ENCODE results near the gene UBE3D.
"Not testable (repeated sequence)": the region's sequence is repeated elsewhere in the genome, so short reads cannot be mapped to it uniquely, and the experiment has no call there.

The UBE3D gene

GRCh38 chr6:82906951-82907350 is 158.7 kb downstream of the UBE3D start:
- DNase-seq, result no peak

- DNase-seq, result no peak
Measured at GRCh38 chr6:82906489-82906888, 159.2 kb downstream of the UBE3D start.

DNA sequence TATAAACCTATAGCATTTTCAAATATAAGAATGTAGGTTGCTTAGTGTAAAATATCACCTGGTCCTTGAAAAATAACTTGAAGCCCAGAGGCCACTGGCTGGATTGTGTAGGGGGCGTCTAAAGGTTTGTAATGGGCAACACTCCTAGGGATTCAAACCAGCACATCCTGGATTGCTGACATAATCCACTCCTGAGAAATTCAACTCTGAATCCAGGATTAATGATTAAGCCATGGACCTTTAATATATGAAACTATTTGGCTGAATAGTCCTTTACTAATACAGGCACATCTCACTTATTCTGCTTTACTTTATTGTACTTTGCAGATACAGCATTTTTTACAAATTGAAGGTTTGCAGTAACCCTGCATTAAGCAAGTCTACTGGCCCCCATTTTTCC is 160.8 kb downstream of the UBE3D start:
- no peak for DNase-seq

DNA sequence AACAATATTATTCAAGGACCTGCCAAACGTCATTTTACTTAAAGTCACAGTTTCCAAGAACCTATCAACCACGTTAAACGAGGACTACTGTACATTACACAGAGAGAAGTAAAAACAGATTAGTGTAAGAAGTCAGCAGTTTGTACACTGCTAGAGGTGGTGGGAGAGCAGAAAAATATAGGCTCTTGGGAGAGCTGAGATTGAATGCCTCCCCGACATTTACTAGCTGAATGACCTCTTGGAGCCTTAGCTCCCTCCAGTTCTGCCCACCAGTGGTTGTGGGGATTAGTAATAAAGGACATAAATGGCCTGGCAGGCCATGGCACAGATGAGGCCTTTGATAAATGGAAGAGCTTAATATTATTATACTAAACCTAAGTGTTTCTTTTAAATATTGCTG is 161.4 kb downstream of the UBE3D start:
- no peak for DNase-seq

- DNase-seq, result no peak
Measured at GRCh38 chr6:82902290-82902689, 163.4 kb downstream of the UBE3D start.

- no peak for DNase-seq
Measured at GRCh38 chr6:82894653-82895259, 170.9 kb downstream of the UBE3D start.

DNA sequence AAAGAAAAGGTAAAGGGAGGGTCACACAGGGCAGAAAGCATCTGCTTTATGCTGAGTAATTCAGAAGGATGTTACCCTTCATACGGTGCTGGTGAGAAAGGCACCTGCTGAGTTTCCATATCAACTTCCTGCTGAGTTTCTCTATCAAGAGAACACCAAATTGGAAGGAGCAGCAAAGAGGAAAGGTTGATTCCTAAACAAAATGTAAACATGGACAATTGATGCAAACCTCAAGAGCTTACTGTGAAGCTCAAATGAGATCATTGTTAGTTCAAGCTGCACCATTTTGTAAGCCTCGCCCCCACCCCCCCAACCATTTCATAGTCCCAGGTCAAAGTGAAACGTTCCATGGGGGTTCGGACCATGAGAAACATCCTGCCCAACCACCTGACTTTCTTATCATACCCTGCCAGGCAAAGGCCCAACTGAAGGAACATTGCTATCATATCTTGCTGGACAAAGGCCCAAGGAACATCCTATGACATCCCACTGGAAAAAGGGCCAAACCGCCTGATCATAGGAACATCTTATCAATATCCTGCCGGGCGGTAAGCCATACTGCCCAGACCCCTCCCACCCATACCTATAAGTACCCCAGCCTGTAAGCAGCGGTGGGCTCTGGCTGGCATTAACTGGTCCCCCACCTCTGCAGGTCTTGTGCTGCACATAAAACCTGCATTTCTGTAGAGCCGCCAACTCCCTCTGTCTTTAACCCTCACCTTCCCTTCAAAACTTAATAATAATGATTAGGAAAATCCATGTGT is 171.6 kb downstream of the UBE3D start:
- DNase-seq, result no peak

DNA sequence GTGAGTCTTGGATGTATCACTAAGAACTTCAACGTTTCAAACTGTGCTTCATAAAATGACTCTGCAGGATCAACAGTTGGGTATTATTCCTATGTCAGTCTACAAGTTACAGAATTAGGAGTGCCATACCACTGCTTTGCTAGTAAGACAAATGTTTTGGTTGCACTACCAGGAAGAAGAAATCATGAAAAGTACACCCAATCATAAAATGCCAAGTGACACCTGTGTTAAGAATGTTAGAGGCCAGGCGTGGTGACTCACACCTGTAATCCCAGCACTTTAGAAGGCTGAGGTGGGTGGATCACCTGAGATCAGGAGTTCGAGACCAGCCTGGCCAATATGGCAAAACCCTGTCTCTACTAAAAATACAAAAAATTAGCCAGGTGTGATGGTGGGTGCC is 174.1 kb downstream of the UBE3D start:
- DNase-seq, result not testable (repeated sequence)

DNA sequence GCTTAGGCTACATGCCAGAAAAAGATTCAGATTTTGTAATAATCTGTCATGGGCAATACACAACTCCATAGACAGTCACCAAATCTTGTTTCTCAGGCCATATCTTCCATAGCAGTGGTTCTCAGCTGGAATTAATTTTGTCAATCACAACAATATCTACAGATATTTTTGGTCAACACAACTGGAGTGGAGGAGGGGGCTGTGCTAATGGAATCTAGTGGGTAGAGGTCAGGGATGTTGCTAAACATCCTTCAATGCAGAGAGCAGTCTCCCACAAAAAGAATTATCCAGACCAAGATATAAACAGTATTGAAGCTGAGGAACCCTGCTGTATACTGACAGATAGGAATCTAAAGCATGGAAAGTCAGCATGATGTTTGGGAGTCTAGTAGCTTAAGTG is 174.6 kb downstream of the UBE3D start:
- no peak for DNase-seq

GRCh38 chr6:82890240-82890639 is 175.4 kb downstream of the UBE3D start:
- DNase-seq, result no peak

DNA sequence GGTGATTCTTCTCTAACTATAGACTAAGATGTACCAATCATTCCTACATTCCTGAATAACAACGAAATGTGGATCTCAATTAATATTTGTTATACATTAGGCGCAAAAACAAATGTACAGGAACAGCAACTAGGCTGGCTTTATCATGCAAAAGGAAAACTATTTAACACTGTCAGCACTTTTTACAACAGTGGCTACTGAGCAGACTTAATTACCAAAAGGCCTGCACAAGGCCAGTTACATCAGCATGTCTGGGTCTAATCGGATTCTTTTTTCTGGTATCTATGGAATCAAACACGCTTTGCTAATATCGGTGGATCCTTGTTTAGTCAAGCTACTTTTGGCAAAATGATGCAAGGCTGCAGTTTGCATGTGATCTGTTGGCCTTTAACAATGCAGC is 176.5 kb downstream of the UBE3D start:
- DNase-seq, result no peak

- DNase-seq, result no peak
Measured at GRCh38 chr6:82882363-82883023, 183.1 kb downstream of the UBE3D start.

DNA sequence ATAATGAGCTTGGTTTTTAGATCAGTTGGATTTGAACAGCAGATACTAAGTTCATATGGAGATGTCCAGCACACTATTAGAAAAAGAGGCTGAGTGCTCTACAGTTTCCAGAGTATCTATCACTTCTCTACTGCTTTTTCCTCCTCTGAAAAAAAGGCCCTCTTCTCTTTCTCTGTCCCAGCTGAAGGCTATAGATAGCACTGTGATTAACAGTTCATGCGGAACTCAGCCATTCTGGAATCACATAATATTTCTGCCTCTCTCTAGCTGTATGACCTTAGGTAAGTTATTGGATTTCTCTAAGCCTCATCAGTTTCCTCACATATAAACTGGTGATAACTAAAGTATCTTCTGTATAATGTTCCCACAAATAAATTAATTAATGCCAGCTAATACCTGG is 184.1 kb downstream of the UBE3D start:
- no peak for DNase-seq

- DNase-seq, result no peak
Measured at GRCh38 chr6:82878812-82879211, 186.8 kb downstream of the UBE3D start.

- DNase-seq, result no peak
Measured at GRCh38 chr6:82877213-82878195, 188.1 kb downstream of the UBE3D start.

GRCh38 chr6:82875573-82876185 is 190.0 kb downstream of the UBE3D start:
- DNase-seq, result peak; percentile 11

GRCh38 chr6:82874867-82875266 is 190.8 kb downstream of the UBE3D start:
- no peak for DNase-seq

GRCh38 chr6:82872185-82872584 is 193.5 kb downstream of the UBE3D start:
- no peak for DNase-seq

- no peak for DNase-seq
Measured at GRCh38 chr6:82870582-82871172, 195.0 kb downstream of the UBE3D start.

DNA sequence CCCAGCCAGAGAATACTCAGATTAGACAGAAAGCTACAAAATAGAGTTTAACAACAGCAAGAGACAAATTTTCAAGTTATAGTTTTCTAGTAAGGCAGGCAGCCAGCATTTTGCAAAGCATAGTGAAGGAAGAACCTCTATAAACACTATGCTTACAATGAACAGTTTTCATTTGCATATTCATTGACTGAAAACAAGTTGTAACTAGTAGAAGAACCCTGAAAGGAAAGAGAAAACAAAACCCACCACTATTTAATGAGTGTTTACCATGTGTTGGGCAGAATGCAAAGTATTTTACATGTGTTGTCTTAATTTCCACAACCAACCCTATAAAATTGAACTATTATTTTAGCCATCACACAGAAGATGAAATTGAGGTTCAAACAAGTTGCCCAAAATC is 196.1 kb downstream of the UBE3D start:
- no peak for DNase-seq

- no peak for DNase-seq
Measured at GRCh38 chr6:82867946-82868345, 197.7 kb downstream of the UBE3D start.

DNA sequence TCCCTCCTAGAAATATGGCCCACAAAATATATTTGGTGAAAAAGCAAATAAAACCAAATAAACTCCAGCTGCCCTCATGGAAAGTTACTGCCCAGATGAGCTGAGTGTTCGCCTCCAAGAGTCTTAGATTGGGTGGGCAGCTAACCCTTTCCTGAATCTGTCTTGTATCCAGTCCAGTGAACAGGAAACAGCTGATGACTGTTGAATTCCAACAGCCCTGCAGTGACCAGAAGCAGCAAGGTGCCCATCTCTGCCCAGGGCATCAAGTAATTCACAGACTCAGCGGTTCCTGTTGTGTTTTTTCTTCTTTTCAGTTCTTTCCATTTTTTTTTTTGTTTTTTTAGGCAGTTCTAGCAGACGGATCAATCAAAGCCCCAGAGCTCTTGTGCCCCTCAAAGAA is 199.2 kb downstream of the UBE3D start:
- DNase-seq, result no peak
